H1 (cell line): ENCODE data around the gene ZFP1. TPM values are rescaled to one million over a fixed set of nuclear protein-coding genes. Genes with fewer than 3 reads are reported as not detected.

Source experiments
- CTCF ChIA-PET: fragments of 300-600 bp; sonication (Branson Sonifier 250); formaldehyde crosslinking; loops from one replicate; lab custom pipeline; 2021; ENCODE audit not compliant: partially characterized antibody; lab: Charles Lee
- POLR2A ChIA-PET: fragments of 300-600 bp; sonication (Branson Sonifier 250); formaldehyde crosslinking; loops from one replicate; lab custom pipeline; 2021; ENCODE audit warnings: inconsistent platforms; ENCODE audit not compliant: partially characterized antibody; lab: Charles Lee
- DNase-seq, 2 experiments: peaks; one replicate each; pipeline versions ENCODE4 v3.0.0 to v3.0.0-alpha.2; 2010 to 2022; ENCODE audit warnings: low spot score in 2 of 2, low read depth in 1 of 2, mixed read lengths in 1 of 2
- FAIRE-seq: peaks from 2 replicates; lab custom pipeline; 2011; peaks lifted over from hg19 to GRCh38; lab: Jason Lieb, UNC
- H2AFZ ChIP-seq: 2 replicates; pipeline ENCODE4 v1.8.1; 2012; ENCODE audit warnings: low read length, inconsistent platforms
- H2AK5ac ChIP-seq: 2 replicates; pipeline ENCODE4 v1.6.1; 2013; ENCODE audit warnings: low read depth, low read length
- H2BK120ac ChIP-seq: replicated peaks from 2 replicates; pipeline ENCODE3; 2013; ENCODE audit warnings: low read depth, low read length, inconsistent platforms
- H2BK12ac ChIP-seq: 2 replicates; pipeline ENCODE4 v1.6.1; 2013; ENCODE audit warnings: low read depth, low read length
- H2BK15ac ChIP-seq: 2 replicates; pipeline ENCODE4 v1.6.1; 2013; ENCODE audit warnings: low read length
- H2BK20ac ChIP-seq: 2 replicates; pipeline ENCODE4 v1.6.1; 2013; ENCODE audit warnings: low read length
- H2BK5ac ChIP-seq: 2 replicates; pipeline ENCODE4 v1.6.1; 2013; ENCODE audit warnings: low read depth, low read length
- H3K14ac ChIP-seq: 2 replicates; pipeline ENCODE4 v1.6.1; 2013; ENCODE audit warnings: inconsistent platforms; ENCODE audit not compliant: insufficient read length
- H3K18ac ChIP-seq: 2 replicates; pipeline ENCODE4 v1.6.1; 2013; ENCODE audit warnings: low read length; ENCODE audit errors: extremely low read depth
- H3K23ac ChIP-seq: 2 replicates; pipeline ENCODE4 v1.6.1; 2013; ENCODE audit warnings: inconsistent platforms; ENCODE audit not compliant: insufficient read length
- H3K23me2 ChIP-seq: 2 replicates; pipeline ENCODE4 v1.6.1; 2013; ENCODE audit warnings: low read depth, low read length
- H3K27ac ChIP-seq: 2 replicates; pipeline ENCODE4 v1.6.1; 2011; ENCODE audit warnings: low read depth, low read length, inconsistent platforms
- H3K27me3 ChIP-seq, 4 experiments: replicated peaks in 1 of 4; 1 replicate in 1 of 4; 2 replicates in 3 of 4; pipeline versions ENCODE4 v1.6.1 to v1.8.1; 2011 to 2013; ENCODE audit warnings: low read length in 3 of 4, mild to moderate bottlenecking in 3 of 4, inconsistent platforms in 2 of 4, mixed read lengths in 2 of 4, moderate library complexity in 1 of 4; ENCODE audit not compliant: control insufficient read depth in 3 of 4, insufficient read depth in 3 of 4; ENCODE audit errors: extremely low read depth in 1 of 4
- H3K36me3 ChIP-seq, 4 experiments: 2 replicates each; pipeline versions ENCODE4 v1.6.1 to v1.8.1; 2011 to 2013; ENCODE audit warnings: mild to moderate bottlenecking in 4 of 4, low read length in 3 of 4, moderate library complexity in 2 of 4, control low read depth in 1 of 4, inconsistent platforms in 1 of 4; ENCODE audit not compliant: insufficient read depth in 4 of 4, control insufficient read depth in 2 of 4
- H3K4ac ChIP-seq: replicated peaks from 2 replicates; pipeline ENCODE3; 2013; ENCODE audit warnings: low read length, low read depth, mixed read lengths, inconsistent platforms; ENCODE audit not compliant: insufficient read length
- H3K4me1 ChIP-seq, 4 experiments: replicated peaks in 1 of 4; 1 replicate in 1 of 4; 2 replicates in 3 of 4; pipeline versions ENCODE4 v1.6.1 to v1.8.1; 2011 to 2013; ENCODE audit warnings: low read length in 3 of 4, inconsistent platforms in 2 of 4, mixed read lengths in 1 of 4; ENCODE audit not compliant: insufficient read depth in 4 of 4, control insufficient read depth in 3 of 4
- H3K4me2 ChIP-seq, 2 experiments: 2 replicates each; pipeline versions ENCODE4 v1.6.1 to v1.8.1; 2011 to 2013; ENCODE audit warnings: low read depth in 2 of 2, low read length in 2 of 2, control low read depth in 1 of 2, inconsistent platforms in 1 of 2, mild to moderate bottlenecking in 1 of 2; ENCODE audit not compliant: insufficient read depth in 1 of 2
- H3K4me3 ChIP-seq, 4 experiments: fragments of 200-600, 300-600 bp in 1 of 4; sonication (generic), shearing (Covaris generic), sonication (Bioruptor Twin) in 1 of 4; 2 replicates each; pipeline versions ENCODE4 v1.5.1 to v1.8.1; 2011 to 2016; ENCODE audit warnings: low read length in 4 of 4, low read depth in 3 of 4, control low read depth in 2 of 4, inconsistent platforms in 2 of 4, mild to moderate bottlenecking in 2 of 4, mixed read lengths in 1 of 4, moderate library complexity in 1 of 4; ENCODE audit not compliant: insufficient read depth in 2 of 4; ENCODE audit errors: extremely low read depth in 1 of 4
- H3K56ac ChIP-seq: replicated peaks from 2 replicates; pipeline ENCODE3; 2013; ENCODE audit warnings: low read depth, mild to moderate bottlenecking, mixed read lengths, low read length, inconsistent platforms; ENCODE audit not compliant: insufficient read length
- H3K79me1 ChIP-seq: 2 replicates; pipeline ENCODE4 v1.6.1; 2013; ENCODE audit warnings: low read depth, low read length, control low read depth
- H3K79me2 ChIP-seq, 2 experiments: 2 replicates each; pipeline versions ENCODE4 v1.6.1 to v1.8.1; 2012 to 2013; ENCODE audit warnings: low read length in 2 of 2, mild to moderate bottlenecking in 2 of 2, inconsistent platforms in 1 of 2; ENCODE audit not compliant: insufficient read depth in 2 of 2, control insufficient read depth in 1 of 2
- H3K9ac ChIP-seq, 4 experiments: replicated peaks in 1 of 4; 1 replicate in 1 of 4; 2 replicates in 3 of 4; pipeline versions ENCODE4 v1.6.1 to v1.8.1; 2011 to 2013; ENCODE audit warnings: low read depth in 3 of 4, low read length in 3 of 4, control low read depth in 2 of 4, mild to moderate bottlenecking in 2 of 4, moderate library complexity in 2 of 4, inconsistent platforms in 1 of 4; ENCODE audit errors: extremely low read depth in 1 of 4
- H3K9me3 ChIP-seq, 2 experiments: 2 replicates each; pipeline versions ENCODE4 v1.6.1 to v1.8.1; 2012 to 2013; ENCODE audit warnings: mild to moderate bottlenecking in 2 of 2, moderate library complexity in 2 of 2, control low read depth in 1 of 2, inconsistent platforms in 1 of 2, low read depth in 1 of 2, low read length in 1 of 2, mixed read lengths in 1 of 2; ENCODE audit not compliant: insufficient read depth in 2 of 2
- H4K20me1 ChIP-seq, 2 experiments: replicated peaks in 1 of 2; 2 replicates each; pipeline versions ENCODE3 to v1.8.1; 2011 to 2013; ENCODE audit warnings: inconsistent platforms in 2 of 2, low read length in 2 of 2, mild to moderate bottlenecking in 1 of 2; ENCODE audit not compliant: insufficient read depth in 2 of 2, control insufficient read depth in 1 of 2
- H4K5ac ChIP-seq: 2 replicates; pipeline ENCODE4 v1.6.1; 2013; ENCODE audit warnings: low read length, low read depth, mixed read lengths, inconsistent platforms; ENCODE audit not compliant: insufficient read length
- H4K8ac ChIP-seq: 2 replicates; pipeline ENCODE4 v1.8.0; 2013; ENCODE audit warnings: mild to moderate bottlenecking, moderate library complexity, low read length, inconsistent platforms; ENCODE audit not compliant: insufficient read depth; ENCODE audit errors: extremely low read depth
- H4K91ac ChIP-seq: replicated peaks from 2 replicates; pipeline ENCODE3; 2013; ENCODE audit warnings: low read length, mixed read lengths, inconsistent platforms; ENCODE audit not compliant: insufficient read length
- CBX5 ChIP-seq: fragments of 300-800, 300-1000 bp; sonication (generic); IDR thresholded peaks from 2 replicates; pipeline ENCODE4 v1.7.1; 2016; ENCODE audit warnings: antibody characterized with exemption, low read length, low read depth
- CREB1 ChIP-seq: IDR thresholded peaks from 2 replicates; pipeline ENCODE4 v1.6.1; 2012; ENCODE audit warnings: inconsistent platforms
- EGR1 ChIP-seq: IDR thresholded peaks from 2 replicates; pipeline ENCODE4 v1.6.1; 2011; ENCODE audit warnings: low read depth, low read length, borderline replicate concordance
- FOSL1 ChIP-seq: IDR thresholded peaks from 2 replicates; pipeline ENCODE4 v1.6.1; 2011; ENCODE audit warnings: mild to moderate bottlenecking, low read depth, low read length, moderate library complexity; ENCODE audit not compliant: insufficient read depth
- MAFK ChIP-seq: IDR thresholded peaks from 2 replicates; pipeline ENCODE4 v1.6.1; 2012; ENCODE audit warnings: low read depth, mild to moderate bottlenecking, improper control_type of control experiment, low read length
- POLR2AphosphoS5 ChIP-seq: IDR thresholded peaks from 2 replicates; pipeline ENCODE4 v1.6.1; 2011; ENCODE audit warnings: low read depth, low read length
- SIN3A ChIP-seq, 2 experiments: IDR thresholded peaks in 1 of 2; conservative IDR thresholded peaks in 1 of 2; 2 replicates each; pipeline ENCODE4 v1.6.1; 2011 to 2012; ENCODE audit warnings: low read length in 2 of 2, improper control_type of control experiment in 1 of 2, low read depth in 1 of 2, mild to moderate bottlenecking in 1 of 2
- SIRT6 ChIP-seq: IDR thresholded peaks from one replicate; pipeline ENCODE4 v1.7.1; 2012; ENCODE audit warnings: low read length, inconsistent platforms
- WGBS, 2 experiments: shearing (Covaris generic) in 1 of 2; methylation state at CpG; one replicate each; pipeline versions ENCODE4 v1.1.6 to v1.1.7; 2013 to 2015; ENCODE audit warnings: low lambda C conversion rate in 2 of 2, mixed read lengths in 2 of 2, inconsistent platforms in 1 of 2, low coverage in 1 of 2, missing lambda C conversion rate in 1 of 2; ENCODE audit not compliant: insufficient replicate concordance in 2 of 2, insufficient coverage in 1 of 2, insufficient read length in 1 of 2; ENCODE audit errors: extremely low coverage in 1 of 2, missing lambda C conversion rate in 1 of 2; 5-methylcytosine and 5-hydroxymethylcytosine counted together
- polyA plus RNA-seq, 7 experiments: library from polyadenylated mRNA; depleted of rRNA in 3 of 7; stranded (reverse) in 5 of 7; unstranded in 2 of 7; fragments of >200 nt in 5 of 7; fragments of 200-250 nt in 2 of 7; gene quantifications; 1 replicate in 5 of 7; 2 replicates in 1 of 7; 4 replicates in 1 of 7; pipeline versions ENCODE4 v1.2.1 to v1.2.3, GENCODE V29; 2011 to 2013; ENCODE audit warnings: missing spikeins in 2 of 7, mixed read lengths in 2 of 7
- total RNA-seq: library from RNA; stranded (reverse); fragmentation: NEBNext Ultra II Directional; extraction: Animal tissue kit (Norgen Biotek cat#: 25700); gene quantifications from 2 replicates; pipeline ENCODE4 v1.2.1, GENCODE V29; 2021

Gene ZFP1
- total and polyA plus RNA-seq, 2 of the 8 experiments (the other 6 are each of a cell fraction or from before 2014, with no cell fraction given) = 4.0 to 11.2 TPM

- no peak overlapping the region for H2BK12ac ChIP-seq
- no peaks in the 10 kb centered on the region for H3K36me3 ChIP-seq
- H3K23ac ChIP-seq = no peak overlapping the region
- H2AK5ac ChIP-seq = no peak overlapping the region
- H3K4ac ChIP-seq = no peak overlapping the region
- H3K79me2 ChIP-seq = no peaks in the 10 kb centered on the region
- H3K27me3 ChIP-seq = no peaks in the 10 kb centered on the region
- no peak overlapping the region for H3K4me3 ChIP-seq
- H2BK5ac ChIP-seq = no peak overlapping the region
- H3K27ac ChIP-seq = no peak overlapping the region
- 94% methylated on average over 11 of the region's 11 CpGs; no CpG with 5 or more reads in 1 of the 2 experiments for WGBS, 2 experiments
- no peaks in the 10 kb centered on the region for H3K79me1 ChIP-seq
- no peaks in the 10 kb centered on the region for H3K9me3 ChIP-seq
- POLR2A ChIA-PET = interaction anchor here (1.1 kb wide), 1 partner anchor 299 kb away, joined by 3 read pairs; no protein-coding TSS in a partner anchor
- peak overlapping the region; percentile 46; the same call in 1 of the 2 replicates for H2BK15ac ChIP-seq
- no peak overlapping the region for H4K5ac ChIP-seq
- H3K9ac ChIP-seq = no peak overlapping the region
- H2AFZ ChIP-seq = no peak overlapping the region
- no peak overlapping the region for H3K14ac ChIP-seq
- DNase-seq = no peak
- H4K8ac ChIP-seq = peak overlapping the region; percentile 25; the same call in 1 of the 2 replicates
- CTCF ChIA-PET = interaction anchor here (1.2 to 15.0 kb wide), 4 partner anchors 9 to 424 kb away, joined by 3 to 157 read pairs (median 7); no protein-coding TSS in a partner anchor
- H2BK120ac ChIP-seq = no peak overlapping the region
- H3K4me1 ChIP-seq = no peaks in the 10 kb centered on the region
- no peak overlapping the region for H3K56ac ChIP-seq
- FAIRE-seq = no peak
- H3K4me2 ChIP-seq = no peak overlapping the region
- H3K23me2 ChIP-seq = no peaks in the 10 kb centered on the region
- no peak overlapping the region for H4K91ac ChIP-seq
- H2BK20ac ChIP-seq = no peak overlapping the region
- no peaks in the 10 kb centered on the region for H4K20me1 ChIP-seq
- no peak overlapping the region for H3K18ac ChIP-seq
- TF ChIP-seq CBX5 (no peak), CREB1 (no peak), MAFK (no peak), POLR2AphosphoS5 (no peak), EGR1 (no peak), SIN3A (conservative IDR thresholded peaks at IDR 0.05 in 1 of 2, IDR thresholded peaks at IDR 0.05 in 1 of 2; ENCODE audit: low read depth in 1 of 2, low read length in 2 of 2) (no peak), SIRT6 (no peak), FOSL1 (no peak)
Measured at GRCh38 chr16:75217389-75217851, 69.1 kb downstream of the ZFP1 start.
